Mesothelial cell of epicardium (in vitro differentiated cells): ENCODE data around the gene COL11A2. TPM values are rescaled to one million over a fixed set of nuclear protein-coding genes. Genes with fewer than 3 reads are reported as not detected.

ENCODE experiments used
- DNase-seq, 2 experiments: peaks; one replicate each; pipeline ENCODE4 v3.0.0; 2021; ENCODE audit warnings: low spot score in 2 of 2; ENCODE audit not compliant: unreplicated experiment in 2 of 2
- H3K27ac Mint-ChIP-seq: 2 replicates; pipeline ENCODE4 v1.8.0; 2021; ENCODE audit warnings: mixed read lengths
- H3K27me3 Mint-ChIP-seq: 2 replicates; pipeline ENCODE4 v1.8.0; 2021; ENCODE audit warnings: low read depth, mixed read lengths
- H3K36me3 Mint-ChIP-seq: 2 replicates; pipeline ENCODE4 v1.8.0; 2021; ENCODE audit warnings: mixed read lengths
- H3K4me1 Mint-ChIP-seq: 2 replicates; pipeline ENCODE4 v1.8.0; 2021; ENCODE audit warnings: mixed read lengths
- H3K4me3 Mint-ChIP-seq: 2 replicates; pipeline ENCODE4 v1.8.0; 2021; ENCODE audit warnings: mild to moderate bottlenecking, moderate library complexity, mixed read lengths
- H3K9me3 Mint-ChIP-seq: 2 replicates; pipeline ENCODE4 v1.8.0; 2021; ENCODE audit warnings: mixed read lengths
- CTCF ChIP-seq: fragments of 200-600 bp; sonication (generic); IDR thresholded peaks from one replicate; pipeline ENCODE4 v1.5.0; 2021; ENCODE audit warnings: antibody characterized with exemption; ENCODE audit not compliant: unreplicated experiment
- total RNA-seq: library from RNA; stranded (reverse); gene quantifications from 3 replicates; pipeline ENCODE4 v1.2.1, GENCODE V29; 2021

Gene COL11A2
- total RNA-seq, 1 donor from 2014 or later: 14.4 TPM

DNA sequence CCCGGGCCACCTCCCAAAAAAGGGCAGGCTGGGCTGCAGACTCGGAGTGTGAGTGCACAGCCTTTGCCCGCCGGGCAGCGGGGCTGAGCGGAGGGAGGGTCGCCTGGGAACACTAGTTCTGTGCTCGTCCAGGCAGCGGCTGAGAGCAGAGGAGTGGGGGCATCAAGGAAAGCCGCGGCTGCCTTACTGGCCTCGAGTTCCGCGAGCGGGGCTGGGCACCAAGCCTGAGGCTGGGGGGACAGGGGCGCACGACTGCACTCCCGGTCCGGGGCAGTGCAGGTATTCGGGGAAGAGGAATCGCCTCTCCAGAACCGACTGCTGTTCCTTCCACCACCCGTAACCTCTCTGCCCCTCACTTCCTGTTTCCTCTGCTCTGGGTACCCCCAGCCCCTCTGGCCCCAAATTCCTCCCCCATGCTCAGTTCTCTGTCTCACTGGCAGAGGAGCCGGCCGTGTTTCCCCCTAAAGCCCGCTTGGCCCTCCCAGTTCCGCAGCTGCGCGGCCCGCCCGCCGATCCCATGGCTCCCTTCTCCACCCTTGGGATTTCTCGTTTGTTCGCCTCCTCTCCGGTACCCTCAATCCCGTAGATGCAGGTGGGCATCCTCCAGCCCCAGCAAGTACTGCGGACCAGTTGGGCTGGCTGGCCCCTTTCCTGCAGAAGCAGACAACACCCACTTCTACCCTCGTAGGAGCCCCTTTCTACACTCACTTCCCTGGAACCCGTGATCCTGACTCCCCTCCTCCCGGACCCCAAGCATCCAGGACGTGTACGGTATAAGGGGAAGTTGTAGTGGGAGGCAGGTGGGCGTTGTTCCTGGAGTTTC lies 21.1 kb upstream of the COL11A2 start:
- no peak for TF ChIP-seq CTCF
- Mint-ChIP-seq H3K36me3 (peaks cover 13% of the 10 kb centered on the region), H3K4me1 (peaks cover 30% of the 10 kb centered on the region), H3K27me3 (peaks cover 40% of the 10 kb centered on the region), H3K4me3 (peak overlapping the region; percentile 87), H3K27ac (peak overlapping the region; percentile 71), H3K9me3 (no peaks in the 10 kb centered on the region)
- DNase-seq: peak in 1 of 2 experiments; percentile 56

GRCh38 chr6:33212857-33213165 lies 20.5 kb upstream of the COL11A2 start:
- peaks cover 13% of the 10 kb centered on the region for H3K36me3 Mint-ChIP-seq
- H3K27ac Mint-ChIP-seq: peak overlapping the region; percentile 19
- H3K27me3 Mint-ChIP-seq: peaks cover 35% of the 10 kb centered on the region

GRCh38 chr6:33211666-33212422 lies 19.6 kb upstream of the COL11A2 start:
- Mint-ChIP-seq H3K4me1 (peaks cover 32% of the 10 kb centered on the region), H3K27ac (no peak overlapping the region), H3K9me3 (no peaks in the 10 kb centered on the region), H3K36me3 (peaks cover 13% of the 10 kb centered on the region), H3K27me3 (peaks cover 30% of the 10 kb centered on the region), H3K4me3 (no peak overlapping the region)
- no peak for TF ChIP-seq CTCF
- DNase-seq: no peak

More at GRCh38 chr6:33212857-33213165, 20.5 kb upstream of the COL11A2 start:
- no peak for TF ChIP-seq CTCF
- no peak for DNase-seq
- no peaks in the 10 kb centered on the region for H3K9me3 Mint-ChIP-seq
- H3K4me1 Mint-ChIP-seq: peaks cover 30% of the 10 kb centered on the region
- H3K4me3 Mint-ChIP-seq: peak overlapping the region; percentile 87

DNA sequence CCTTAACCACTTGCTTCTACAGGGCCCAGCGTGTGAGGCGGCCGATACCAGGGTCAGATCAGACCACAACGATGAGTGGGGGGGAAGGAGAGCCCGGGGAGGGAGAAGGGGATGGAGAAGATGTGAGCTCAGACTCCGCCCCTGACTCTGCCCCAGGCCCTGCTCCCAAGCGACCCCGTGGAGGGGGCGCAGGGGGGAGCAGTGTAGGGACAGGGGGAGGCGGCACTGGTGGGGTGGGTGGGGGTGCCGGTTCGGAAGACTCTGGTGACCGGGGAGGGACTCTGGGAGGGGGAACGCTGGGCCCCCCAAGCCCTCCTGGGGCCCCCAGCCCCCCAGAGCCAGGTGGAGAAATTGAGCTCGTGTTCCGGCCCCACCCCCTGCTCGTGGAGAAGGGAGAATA lies 18.9 kb upstream of the COL11A2 start:
- DNase-seq: no peak
- TF ChIP-seq CTCF: no peak
- H3K27me3 Mint-ChIP-seq: peaks cover 27% of the 10 kb centered on the region
- H3K27ac Mint-ChIP-seq: no peak overlapping the region
- peaks cover 36% of the 10 kb centered on the region for H3K4me1 Mint-ChIP-seq
- no peak overlapping the region for H3K4me3 Mint-ChIP-seq
- H3K9me3 Mint-ChIP-seq: no peaks in the 10 kb centered on the region
- H3K36me3 Mint-ChIP-seq: peaks cover 13% of the 10 kb centered on the region

DNA sequence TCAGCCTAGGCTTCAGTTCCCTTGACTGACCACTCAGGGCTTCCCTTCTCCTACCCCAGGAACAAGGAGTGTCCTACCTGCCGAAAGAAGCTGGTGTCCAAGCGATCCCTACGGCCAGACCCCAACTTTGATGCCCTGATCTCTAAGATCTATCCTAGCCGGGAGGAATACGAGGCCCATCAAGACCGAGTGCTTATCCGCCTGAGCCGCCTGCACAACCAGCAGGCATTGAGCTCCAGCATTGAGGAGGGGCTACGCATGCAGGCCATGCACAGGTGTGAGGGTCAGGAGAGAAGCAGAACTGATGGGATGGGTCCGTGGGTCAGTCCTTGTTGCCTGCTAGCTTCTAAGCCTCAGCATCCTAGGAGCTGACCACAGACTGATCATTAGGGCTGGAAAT lies 17.6 kb upstream of the COL11A2 start:
- H3K9me3 Mint-ChIP-seq: no peaks in the 10 kb centered on the region
- peaks cover 13% of the 10 kb centered on the region for H3K36me3 Mint-ChIP-seq
- H3K4me3 Mint-ChIP-seq: peak overlapping the region; percentile 96
- H3K27ac Mint-ChIP-seq: no peak overlapping the region
- peaks cover 44% of the 10 kb centered on the region for H3K4me1 Mint-ChIP-seq
- peaks cover 17% of the 10 kb centered on the region for H3K27me3 Mint-ChIP-seq
- DNase-seq: no peak
- no peak for TF ChIP-seq CTCF
